HL-60 (cell line): Measurements from ENCODE around the gene C20orf144.

ENCODE experiments used
- DNase-seq, 2 experiments: peaks; one replicate each; pipeline ENCODE4 v3.0.0-alpha.2; 2010 to 2020; ENCODE audit warnings: low read depth in 1 of 2, low spot score in 1 of 2
- H3K27ac ChIP-seq: fragments of 250-450 bp; sonication (Bioruptor Pico); replicated peaks from 2 replicates; pipeline ENCODE4 v1.5.1; 2020; ENCODE audit warnings: mild to moderate bottlenecking, moderate library complexity
- H3K27me3 ChIP-seq: fragments of 250-450 bp; sonication (Bioruptor Pico); 2 replicates; pipeline ENCODE4 v1.5.1; 2021; ENCODE audit warnings: mild to moderate bottlenecking, moderate library complexity; ENCODE audit not compliant: insufficient read depth, poor library complexity, severe bottlenecking
- H3K4me3 ChIP-seq: replicated peaks from 2 replicates; pipeline ENCODE4 v1.5.1; 2011; ENCODE audit warnings: mild to moderate bottlenecking, control low read depth, low read length; ENCODE audit not compliant: insufficient read depth
- CTCF ChIP-seq: IDR thresholded peaks from one replicate; pipeline ENCODE4 v1.5.1; 2011; ENCODE audit warnings: low read length, control low read depth, inconsistent platforms; ENCODE audit not compliant: insufficient read depth
- GABPA ChIP-seq: IDR thresholded peaks from 2 replicates; pipeline ENCODE4 v1.6.1; 2012; ENCODE audit warnings: low read depth
- POLR2AphosphoS5 ChIP-seq: IDR thresholded peaks from 2 replicates; pipeline ENCODE4 v1.6.1; 2012; ENCODE audit warnings: low read depth
- SPI1 ChIP-seq: IDR thresholded peaks from 2 replicates; pipeline ENCODE4 v1.6.1; 2012; ENCODE audit warnings: low read depth, mild to moderate bottlenecking, borderline replicate concordance
- TF ChIP-seq, protein P1 (sequence below): IDR thresholded peaks from 2 replicates; pipeline ENCODE4 v1.6.1; 2012; ENCODE audit warnings: low read depth; ENCODE audit not compliant: insufficient replicate concordance

The C20orf144 gene

DNA sequence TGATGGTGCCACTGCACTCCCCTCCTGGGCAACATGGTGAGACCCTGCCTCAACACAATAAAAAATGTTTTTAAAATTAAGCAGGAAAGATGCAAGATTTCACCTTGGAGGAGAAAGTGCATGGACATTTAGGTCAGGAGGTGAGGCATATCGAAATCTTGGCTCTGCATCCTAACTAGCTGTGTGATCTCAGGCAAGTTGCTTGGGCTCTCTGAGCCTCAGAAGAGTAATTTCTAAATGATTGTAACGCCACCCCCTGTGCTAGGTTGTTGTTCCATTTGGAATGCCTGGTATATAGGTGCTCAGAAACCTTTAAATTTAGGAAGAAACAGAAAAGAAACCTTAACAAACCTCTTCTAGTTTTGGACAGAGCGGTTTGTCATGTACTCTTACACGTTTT is 35.9 kb upstream of the C20orf144 start:
- no peak for TF ChIP-seq SPI1
- no peak overlapping the region for H3K27ac ChIP-seq
- DNase-seq, result no peak
- H3K4me3 ChIP-seq, result no peak overlapping the region
- H3K27me3 ChIP-seq, result no peaks in the 10 kb centered on the region

- Histone ChIP-seq H3K27ac (no peak overlapping the region), H3K27me3 (no peaks in the 10 kb centered on the region), H3K4me3 (no peak overlapping the region)
- TF ChIP-seq POLR2AphosphoS5, result no peak
- no peak for TF ChIP-seq SPI1
- TF ChIP-seq, protein P1, sequence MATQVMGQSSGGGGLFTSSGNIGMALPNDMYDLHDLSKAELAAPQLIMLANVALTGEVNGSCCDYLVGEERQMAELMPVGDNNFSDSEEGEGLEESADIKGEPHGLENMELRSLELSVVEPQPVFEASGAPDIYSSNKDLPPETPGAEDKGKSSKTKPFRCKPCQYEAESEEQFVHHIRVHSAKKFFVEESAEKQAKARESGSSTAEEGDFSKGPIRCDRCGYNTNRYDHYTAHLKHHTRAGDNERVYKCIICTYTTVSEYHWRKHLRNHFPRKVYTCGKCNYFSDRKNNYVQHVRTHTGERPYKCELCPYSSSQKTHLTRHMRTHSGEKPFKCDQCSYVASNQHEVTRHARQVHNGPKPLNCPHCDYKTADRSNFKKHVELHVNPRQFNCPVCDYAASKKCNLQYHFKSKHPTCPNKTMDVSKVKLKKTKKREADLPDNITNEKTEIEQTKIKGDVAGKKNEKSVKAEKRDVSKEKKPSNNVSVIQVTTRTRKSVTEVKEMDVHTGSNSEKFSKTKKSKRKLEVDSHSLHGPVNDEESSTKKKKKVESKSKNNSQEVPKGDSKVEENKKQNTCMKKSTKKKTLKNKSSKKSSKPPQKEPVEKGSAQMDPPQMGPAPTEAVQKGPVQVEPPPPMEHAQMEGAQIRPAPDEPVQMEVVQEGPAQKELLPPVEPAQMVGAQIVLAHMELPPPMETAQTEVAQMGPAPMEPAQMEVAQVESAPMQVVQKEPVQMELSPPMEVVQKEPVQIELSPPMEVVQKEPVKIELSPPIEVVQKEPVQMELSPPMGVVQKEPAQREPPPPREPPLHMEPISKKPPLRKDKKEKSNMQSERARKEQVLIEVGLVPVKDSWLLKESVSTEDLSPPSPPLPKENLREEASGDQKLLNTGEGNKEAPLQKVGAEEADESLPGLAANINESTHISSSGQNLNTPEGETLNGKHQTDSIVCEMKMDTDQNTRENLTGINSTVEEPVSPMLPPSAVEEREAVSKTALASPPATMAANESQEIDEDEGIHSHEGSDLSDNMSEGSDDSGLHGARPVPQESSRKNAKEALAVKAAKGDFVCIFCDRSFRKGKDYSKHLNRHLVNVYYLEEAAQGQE, result no peak
- TF ChIP-seq CTCF, result no peak
- no peak for TF ChIP-seq GABPA
- DNase-seq, result no peak
Measured at GRCh38 chr20:33627577-33628216, 34.4 kb upstream of the C20orf144 start.

DNA sequence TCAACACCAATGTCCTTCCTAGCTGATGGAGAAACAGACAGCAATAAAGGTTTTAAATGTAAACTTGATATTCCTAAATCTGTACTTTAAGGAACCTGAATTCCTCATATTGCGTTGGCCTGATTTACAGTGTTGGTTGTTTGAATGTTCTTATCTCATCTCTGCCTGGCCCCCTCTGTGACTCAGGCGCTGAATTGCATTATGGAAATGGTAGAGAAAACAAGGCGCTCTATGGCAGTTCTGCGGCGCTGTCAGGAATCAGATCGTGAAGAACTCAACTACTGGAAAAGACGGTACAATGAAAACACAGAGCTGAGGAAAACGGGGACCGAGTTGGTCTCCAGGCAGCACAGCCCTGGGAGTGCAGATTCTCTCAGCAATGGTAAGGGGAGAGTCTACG is 32.6 kb upstream of the C20orf144 start:
- DNase-seq, result no peak
- H3K27ac ChIP-seq, result no peak overlapping the region
- TF ChIP-seq SPI1 (no peak), CTCF (no peak), GABPA (no peak), POLR2AphosphoS5 (no peak)
- TF ChIP-seq, protein P1, result no peak
- no peak overlapping the region for H3K4me3 ChIP-seq
- no peaks in the 10 kb centered on the region for H3K27me3 ChIP-seq

- DNase-seq, result no peak
- Histone ChIP-seq H3K27me3 (no peaks in the 10 kb centered on the region), H3K4me3 (no peak overlapping the region), H3K27ac (no peak overlapping the region)
- TF ChIP-seq GABPA, result no peak
- no peak for TF ChIP-seq SPI1
- TF ChIP-seq POLR2AphosphoS5, result no peak
- TF ChIP-seq, protein P1, result no peak
- TF ChIP-seq CTCF, result no peak
Measured at GRCh38 chr20:33629979-33630378, 32.1 kb upstream of the C20orf144 start.
